ENCODE measurements around the gene ZNF12. TPM values are rescaled to one million over a fixed set of nuclear protein-coding genes. Genes with fewer than 3 reads are reported as not detected.

The ZNF12 gene
- polyA plus RNA-seq, 1 donor from 2014 or later: 27.9 TPM

DNA sequence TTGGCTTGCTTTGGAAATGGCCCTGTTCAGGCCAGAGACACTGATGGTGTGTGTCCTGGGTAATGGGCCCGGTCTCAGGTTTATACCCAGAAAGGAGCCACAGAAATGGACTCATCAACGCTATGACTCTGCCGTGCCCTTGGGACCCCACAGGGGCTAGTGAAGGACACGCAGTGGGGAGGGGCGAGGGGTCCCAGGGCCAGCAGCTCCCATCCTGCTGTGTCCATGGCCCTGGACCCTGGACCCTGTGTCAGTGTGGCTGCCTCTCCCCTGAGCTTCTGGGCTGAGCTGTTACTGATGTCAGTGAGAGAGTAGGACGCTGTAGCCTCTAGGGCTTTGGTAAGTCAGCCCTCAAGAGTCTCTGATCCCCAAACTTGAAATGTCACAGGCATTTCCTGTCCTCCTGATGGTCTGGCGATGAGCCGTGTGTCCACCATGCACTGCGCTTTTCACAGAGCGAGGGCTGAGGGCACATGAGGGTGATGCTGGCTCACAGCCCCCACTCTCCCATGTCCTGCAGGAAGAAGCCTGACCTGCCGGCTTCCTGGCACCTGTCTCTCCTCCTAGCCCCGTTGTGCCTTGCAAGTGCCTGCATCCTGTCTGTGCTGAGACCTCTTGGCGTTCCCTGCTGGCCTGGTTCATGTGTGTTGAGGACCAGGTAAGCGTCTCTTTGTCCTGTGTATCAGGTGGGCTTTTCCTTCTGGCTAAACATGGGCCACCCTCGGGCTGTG lies 65.3 kb downstream of the ZNF12 start:
- H3K79me2 ChIP-seq (replicated peaks; ENCODE audit: insufficient read depth, low read length): peaks cover 31% of the 10 kb centered on the region

DNA sequence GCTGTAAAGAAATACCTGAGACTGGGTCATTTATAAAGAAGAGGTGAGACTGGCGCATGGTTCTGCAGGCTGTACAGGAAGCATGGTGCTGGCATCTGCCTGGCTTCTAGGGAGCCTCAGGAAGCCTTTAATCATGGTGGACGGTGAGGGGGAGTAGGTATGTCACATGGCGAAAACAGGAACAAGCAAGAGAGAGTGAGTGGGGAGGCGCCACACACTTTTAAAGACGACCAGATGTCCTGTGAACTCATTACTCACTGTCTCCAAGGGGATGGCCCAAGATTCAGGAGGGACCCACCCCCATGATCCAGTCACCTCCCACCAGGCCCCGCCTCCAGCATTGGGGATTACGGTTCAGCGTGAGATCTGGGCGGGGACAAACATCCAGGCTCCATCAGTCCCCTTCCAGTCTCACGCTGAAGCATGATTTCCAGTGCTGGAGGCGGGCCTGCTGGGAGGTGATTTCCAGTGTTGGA lies 66.5 kb downstream of the ZNF12 start:
- no peak overlapping the region for H2AFZ ChIP-seq (ENCODE audit: low read depth, low read length)
- H3K27me3 ChIP-seq (ENCODE audit: insufficient read depth, low read depth, low read length): no peaks in the 10 kb centered on the region
- no peaks in the 10 kb centered on the region for H3F3A ChIP-seq (ENCODE audit: insufficient read depth, low read length, poor library complexity, severe bottlenecking)
- no peaks in the 10 kb centered on the region for H3K9me2 ChIP-seq (ENCODE audit: insufficient read depth, low read length)
- H3K36me3 ChIP-seq (ENCODE audit: insufficient read depth, low read length): no peaks in the 10 kb centered on the region
- H3K9me3 ChIP-seq (ENCODE audit: low read length): no peaks in the 10 kb centered on the region
- no peak overlapping the region for H3K9ac ChIP-seq (ENCODE audit: low read length)
- H3K79me2 ChIP-seq (replicated peaks; ENCODE audit: insufficient read depth, low read length): peaks cover 31% of the 10 kb centered on the region
- no peak overlapping the region for H3K27ac ChIP-seq (ENCODE audit: low read length)
- H4K20me1 ChIP-seq (ENCODE audit: insufficient read depth): no peaks in the 10 kb centered on the region
- TF ChIP-seq RAD21 (conservative IDR thresholded peaks at IDR 0.05): no peak
- TF ChIP-seq SMC3 (conservative IDR thresholded peaks at IDR 0.05; ENCODE audit: poor library complexity): no peak
- no peak for TF ChIP-seq EP300 (conservative IDR thresholded peaks at IDR 0.05; ENCODE audit: poor library complexity, severe bottlenecking)
- TF ChIP-seq MXI1 (conservative IDR thresholded peaks at IDR 0.05; ENCODE audit: poor library complexity, severe bottlenecking): no peak
- TF ChIP-seq TAF1 (IDR thresholded peaks at IDR 0.05; ENCODE audit: low read depth): no peak
- TF ChIP-seq, protein P1, sequence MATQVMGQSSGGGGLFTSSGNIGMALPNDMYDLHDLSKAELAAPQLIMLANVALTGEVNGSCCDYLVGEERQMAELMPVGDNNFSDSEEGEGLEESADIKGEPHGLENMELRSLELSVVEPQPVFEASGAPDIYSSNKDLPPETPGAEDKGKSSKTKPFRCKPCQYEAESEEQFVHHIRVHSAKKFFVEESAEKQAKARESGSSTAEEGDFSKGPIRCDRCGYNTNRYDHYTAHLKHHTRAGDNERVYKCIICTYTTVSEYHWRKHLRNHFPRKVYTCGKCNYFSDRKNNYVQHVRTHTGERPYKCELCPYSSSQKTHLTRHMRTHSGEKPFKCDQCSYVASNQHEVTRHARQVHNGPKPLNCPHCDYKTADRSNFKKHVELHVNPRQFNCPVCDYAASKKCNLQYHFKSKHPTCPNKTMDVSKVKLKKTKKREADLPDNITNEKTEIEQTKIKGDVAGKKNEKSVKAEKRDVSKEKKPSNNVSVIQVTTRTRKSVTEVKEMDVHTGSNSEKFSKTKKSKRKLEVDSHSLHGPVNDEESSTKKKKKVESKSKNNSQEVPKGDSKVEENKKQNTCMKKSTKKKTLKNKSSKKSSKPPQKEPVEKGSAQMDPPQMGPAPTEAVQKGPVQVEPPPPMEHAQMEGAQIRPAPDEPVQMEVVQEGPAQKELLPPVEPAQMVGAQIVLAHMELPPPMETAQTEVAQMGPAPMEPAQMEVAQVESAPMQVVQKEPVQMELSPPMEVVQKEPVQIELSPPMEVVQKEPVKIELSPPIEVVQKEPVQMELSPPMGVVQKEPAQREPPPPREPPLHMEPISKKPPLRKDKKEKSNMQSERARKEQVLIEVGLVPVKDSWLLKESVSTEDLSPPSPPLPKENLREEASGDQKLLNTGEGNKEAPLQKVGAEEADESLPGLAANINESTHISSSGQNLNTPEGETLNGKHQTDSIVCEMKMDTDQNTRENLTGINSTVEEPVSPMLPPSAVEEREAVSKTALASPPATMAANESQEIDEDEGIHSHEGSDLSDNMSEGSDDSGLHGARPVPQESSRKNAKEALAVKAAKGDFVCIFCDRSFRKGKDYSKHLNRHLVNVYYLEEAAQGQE (IDR thresholded peaks at IDR 0.05; ENCODE audit: borderline replicate concordance): no peak
- TF ChIP-seq, protein P2, sequence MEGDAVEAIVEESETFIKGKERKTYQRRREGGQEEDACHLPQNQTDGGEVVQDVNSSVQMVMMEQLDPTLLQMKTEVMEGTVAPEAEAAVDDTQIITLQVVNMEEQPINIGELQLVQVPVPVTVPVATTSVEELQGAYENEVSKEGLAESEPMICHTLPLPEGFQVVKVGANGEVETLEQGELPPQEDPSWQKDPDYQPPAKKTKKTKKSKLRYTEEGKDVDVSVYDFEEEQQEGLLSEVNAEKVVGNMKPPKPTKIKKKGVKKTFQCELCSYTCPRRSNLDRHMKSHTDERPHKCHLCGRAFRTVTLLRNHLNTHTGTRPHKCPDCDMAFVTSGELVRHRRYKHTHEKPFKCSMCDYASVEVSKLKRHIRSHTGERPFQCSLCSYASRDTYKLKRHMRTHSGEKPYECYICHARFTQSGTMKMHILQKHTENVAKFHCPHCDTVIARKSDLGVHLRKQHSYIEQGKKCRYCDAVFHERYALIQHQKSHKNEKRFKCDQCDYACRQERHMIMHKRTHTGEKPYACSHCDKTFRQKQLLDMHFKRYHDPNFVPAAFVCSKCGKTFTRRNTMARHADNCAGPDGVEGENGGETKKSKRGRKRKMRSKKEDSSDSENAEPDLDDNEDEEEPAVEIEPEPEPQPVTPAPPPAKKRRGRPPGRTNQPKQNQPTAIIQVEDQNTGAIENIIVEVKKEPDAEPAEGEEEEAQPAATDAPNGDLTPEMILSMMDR (IDR thresholded peaks at IDR 0.05; ENCODE audit: poor library complexity, severe bottlenecking): no peak
- no peak for TF ChIP-seq EZH2 (IDR thresholded peaks at IDR 0.05; ENCODE audit: borderline replicate concordance, insufficient read depth, low read length, poor library complexity, severe bottlenecking)
- TF ChIP-seq POLR2AphosphoS5 (IDR thresholded peaks at IDR 0.05): no peak
- no peak overlapping the region for H3K4me2 ChIP-seq (ENCODE audit: low read length)
- H3K4me3 ChIP-seq (ENCODE audit: low read length): no peak overlapping the region

More for the DNA sequence above, 65.3 kb downstream of the ZNF12 start:
- Histone ChIP-seq H2AFZ (ENCODE audit: low read depth, low read length) (no peak overlapping the region), H3F3A (ENCODE audit: insufficient read depth, low read length, poor library complexity, severe bottlenecking) (no peaks in the 10 kb centered on the region), H3K4me3 (ENCODE audit: low read length) (no peak overlapping the region), H3K27ac (ENCODE audit: low read length) (no peak overlapping the region), H3K36me3 (ENCODE audit: insufficient read depth, low read length) (no peaks in the 10 kb centered on the region), H3K4me2 (ENCODE audit: low read length) (no peak overlapping the region), H3K9ac (ENCODE audit: low read length) (no peak overlapping the region), H3K9me3 (ENCODE audit: low read length) (no peaks in the 10 kb centered on the region), H3K27me3 (ENCODE audit: insufficient read depth, low read depth, low read length) (no peaks in the 10 kb centered on the region), H3K9me2 (ENCODE audit: insufficient read depth, low read length) (no peaks in the 10 kb centered on the region), H4K20me1 (ENCODE audit: insufficient read depth) (no peaks in the 10 kb centered on the region)
- TF ChIP-seq EZH2 (IDR thresholded peaks at IDR 0.05; ENCODE audit: borderline replicate concordance, insufficient read depth, low read length, poor library complexity, severe bottlenecking): no peak
